HG02759 (cell line): ENCODE results near the gene RPL10.
"Not testable (repeated sequence)": the region's sequence is repeated elsewhere in the genome, so short reads cannot be mapped to it uniquely, and the experiment has no call there.

Experiments used
- ATAC-seq: cut with Tn5 transposase; IDR thresholded peaks from one replicate; pipeline ENCODE4 v1.9.1; 2021; ENCODE audit warnings: mild to moderate bottlenecking, moderate library complexity; ENCODE audit not compliant: unreplicated experiment

RPL10 gene

GRCh38 chrX:154399527-154400368 lies 1.6 kb downstream of the RPL10 start:
- no peak for ATAC-seq

GRCh38 chrX:154400369-154400817 lies 2.2 kb downstream of the RPL10 start:
- not testable (repeated sequence) for ATAC-seq

DNA sequence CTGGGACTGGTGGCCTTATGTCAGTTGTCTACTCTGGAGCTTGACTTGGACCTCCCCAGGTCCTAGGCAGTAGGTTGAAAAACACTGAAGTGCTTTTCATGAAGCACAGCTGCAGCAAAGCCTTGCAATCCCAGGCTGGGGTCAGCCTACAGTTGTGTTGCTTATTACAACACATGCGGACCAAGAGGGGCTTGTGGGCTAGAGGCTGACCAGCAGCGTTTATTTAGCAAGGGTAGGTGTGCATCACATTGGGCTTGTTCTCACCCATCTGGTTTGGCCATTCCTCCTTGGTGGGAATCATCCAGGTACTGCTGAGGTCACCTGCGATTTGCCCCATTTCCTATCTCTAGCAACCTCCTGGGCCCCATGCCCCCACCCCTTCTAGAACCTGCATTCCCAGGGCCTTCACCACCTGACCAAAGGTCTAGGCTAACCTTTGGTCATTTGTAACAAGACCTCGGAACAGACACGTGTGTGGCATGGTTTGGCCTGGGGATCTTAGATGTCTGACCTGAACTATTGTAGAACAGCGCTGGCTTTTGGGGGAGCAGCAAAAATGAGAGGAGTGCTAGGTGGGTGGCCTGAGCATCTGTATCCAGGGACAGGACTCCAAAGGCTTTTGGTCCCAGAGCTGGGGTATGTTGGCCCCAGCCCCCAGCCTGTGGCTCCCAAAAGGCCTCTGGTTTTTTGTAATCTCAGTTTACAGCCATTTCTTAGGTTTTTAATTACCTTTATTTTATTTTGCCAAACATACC lies 3.0 kb downstream of the RPL10 start:
- no peak for ATAC-seq

DNA sequence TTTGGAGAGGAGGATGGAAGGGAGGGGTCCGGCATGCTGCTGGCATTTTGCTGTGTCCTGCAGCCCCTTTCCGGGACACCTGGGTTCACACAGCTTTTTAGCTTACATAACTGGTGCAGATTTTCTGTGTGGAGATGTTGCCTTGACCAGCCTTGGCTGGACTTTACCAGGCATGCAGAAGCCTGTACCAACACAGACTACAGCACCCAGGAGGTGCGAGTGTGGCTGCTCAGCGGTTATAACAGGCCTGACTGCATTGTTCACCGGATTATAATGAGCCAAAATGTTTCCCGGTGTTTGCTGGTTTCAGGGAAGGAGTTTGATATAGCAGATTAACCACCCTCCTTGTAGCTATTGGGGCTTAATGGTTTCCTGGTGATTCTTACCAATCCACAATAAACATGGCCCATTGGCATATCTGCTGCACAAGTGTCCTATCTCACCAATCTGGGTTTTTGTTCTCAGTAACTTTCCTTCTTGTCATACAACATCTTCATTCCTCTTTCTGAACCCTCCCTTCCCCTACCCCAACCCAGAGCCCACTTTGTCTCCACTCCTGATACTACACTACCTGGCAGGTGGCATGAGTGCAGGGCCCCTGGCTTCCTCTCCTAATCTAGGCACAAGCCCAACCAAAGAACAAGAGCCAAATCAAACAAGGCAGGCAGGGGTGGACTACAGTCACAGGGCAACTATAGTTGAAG lies 3.9 kb downstream of the RPL10 start:
- no peak for ATAC-seq

- no peak for ATAC-seq
Observed at GRCh38 chrX:154402622-154403127, 4.5 kb downstream of the RPL10 start.

- ATAC-seq, result no peak
Observed at GRCh38 chrX:154403192-154403591, 5.0 kb downstream of the RPL10 start.

GRCh38 chrX:154403858-154404257 lies 5.7 kb downstream of the RPL10 start:
- ATAC-seq, result no peak

DNA sequence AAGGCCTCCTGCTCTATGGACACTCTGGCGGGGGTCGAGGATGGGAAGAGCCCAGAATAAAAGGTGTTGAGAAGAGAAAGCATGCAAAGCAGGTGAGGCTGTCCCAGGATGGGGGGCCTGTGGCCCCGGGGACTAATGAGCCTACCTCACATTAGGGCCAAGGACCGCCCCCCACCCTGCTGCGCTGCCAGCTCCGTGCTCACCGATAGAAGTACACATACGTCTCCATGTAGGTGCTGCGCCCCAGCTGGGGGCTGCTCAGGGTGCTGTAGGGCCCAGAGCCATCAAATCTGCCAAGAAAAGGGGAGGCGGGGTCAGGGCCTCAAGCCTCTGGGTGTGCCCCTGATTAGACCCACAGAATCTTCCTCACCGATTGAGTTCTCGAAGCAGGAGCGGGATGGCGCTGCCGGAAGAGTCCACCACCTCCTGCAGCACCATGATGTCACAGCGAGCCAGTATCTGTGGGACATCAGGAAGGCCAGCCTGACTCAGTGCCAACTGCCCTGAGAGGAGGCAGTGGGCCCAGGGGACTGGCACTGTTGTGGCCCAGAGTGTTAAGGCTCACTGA lies 6.5 kb downstream of the RPL10 start:
- ATAC-seq, result no peak

DNA sequence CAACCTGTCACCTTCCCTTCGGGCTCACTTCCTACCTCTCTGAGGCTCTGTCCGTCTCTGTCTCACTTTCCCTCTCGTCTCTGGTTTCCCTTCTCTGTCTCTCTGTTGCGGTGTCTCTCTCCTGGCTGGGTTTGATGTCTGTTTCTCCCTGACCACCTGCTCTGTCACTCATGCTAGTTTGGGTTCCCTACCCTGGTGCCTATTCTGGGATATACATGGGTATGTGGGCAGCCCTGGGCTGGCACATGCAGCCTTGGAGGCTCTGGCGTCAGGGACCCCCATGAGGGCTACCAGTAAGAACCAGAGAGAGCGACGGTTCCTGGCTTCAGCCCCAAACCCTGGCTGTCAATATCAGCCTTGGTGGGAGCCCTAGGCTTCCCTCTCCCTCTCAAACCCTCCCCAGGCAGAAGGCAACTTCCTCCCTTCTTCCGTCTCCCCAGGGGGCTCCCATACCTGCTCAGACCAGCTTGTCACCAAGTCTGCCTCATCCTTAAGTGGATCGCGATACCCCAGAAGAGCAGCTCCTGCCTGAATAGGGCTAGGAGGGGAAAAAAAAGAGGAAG lies 10.6 kb downstream of the RPL10 start:
- peak; percentile 4 for ATAC-seq

GRCh38 chrX:154409222-154409871 lies 11.2 kb downstream of the RPL10 start, which contains the start of gene DNASE1L1:
TSS of gene DNASE1L1 (minus strand) at chrX:154409254. CDS start at chrX:154405568, 3,686 bp downstream.
- ATAC-seq, result peak; percentile 54

- ATAC-seq, result peak; percentile 55
Observed at GRCh38 chrX:154411981-154412340, 13.8 kb downstream of the RPL10 start.

- ATAC-seq, result no peak
Observed at GRCh38 chrX:154412468-154412867, 14.3 kb downstream of the RPL10 start.

GRCh38 chrX:154413142-154413541 lies 15.0 kb downstream of the RPL10 start:
- ATAC-seq, result no peak

DNA sequence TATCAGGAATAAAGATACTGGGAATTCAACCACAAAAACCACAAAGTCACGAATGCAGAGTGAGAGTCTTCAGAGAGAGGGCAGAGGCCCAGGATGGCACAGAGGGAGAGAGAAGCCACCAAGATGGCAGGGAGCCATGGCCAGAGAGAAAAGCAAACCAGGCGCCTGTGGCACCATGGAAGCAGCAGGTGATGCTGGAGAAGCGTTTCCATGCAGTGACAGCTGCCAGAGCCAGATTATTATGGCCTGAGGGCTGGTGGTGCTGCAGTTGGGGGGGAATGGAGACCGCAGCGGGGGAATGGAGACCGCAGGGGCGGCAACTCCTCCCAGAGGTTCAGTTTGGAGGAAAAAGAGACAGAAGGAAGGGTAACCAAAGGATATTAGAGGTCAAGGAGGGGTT lies 19.0 kb downstream of the RPL10 start:
- ATAC-seq, result no peak

GRCh38 chrX:154419189-154419588 lies 21.0 kb downstream of the RPL10 start:
- no peak for ATAC-seq

GRCh38 chrX:154419688-154420401 lies 21.7 kb downstream of the RPL10 start:
- no peak for ATAC-seq

DNA sequence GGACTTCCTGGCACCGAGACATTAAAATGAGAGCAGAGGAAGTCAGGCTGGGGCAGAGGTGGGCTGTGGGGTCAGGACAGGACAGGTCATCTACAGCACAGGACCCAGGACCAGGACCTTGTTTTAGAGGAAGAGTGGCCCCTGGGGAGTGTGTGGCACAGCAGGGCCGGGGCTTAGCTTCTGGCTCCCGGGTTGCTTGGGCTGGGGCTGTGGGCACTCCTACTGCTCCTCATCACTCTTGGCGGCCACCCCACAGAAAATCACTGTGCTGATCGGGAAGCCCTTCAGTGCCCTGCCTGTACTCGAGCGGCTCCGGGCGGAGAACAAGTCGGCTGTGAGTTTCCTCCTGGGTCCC lies 22.2 kb downstream of the RPL10 start:
- no peak for ATAC-seq

DNA sequence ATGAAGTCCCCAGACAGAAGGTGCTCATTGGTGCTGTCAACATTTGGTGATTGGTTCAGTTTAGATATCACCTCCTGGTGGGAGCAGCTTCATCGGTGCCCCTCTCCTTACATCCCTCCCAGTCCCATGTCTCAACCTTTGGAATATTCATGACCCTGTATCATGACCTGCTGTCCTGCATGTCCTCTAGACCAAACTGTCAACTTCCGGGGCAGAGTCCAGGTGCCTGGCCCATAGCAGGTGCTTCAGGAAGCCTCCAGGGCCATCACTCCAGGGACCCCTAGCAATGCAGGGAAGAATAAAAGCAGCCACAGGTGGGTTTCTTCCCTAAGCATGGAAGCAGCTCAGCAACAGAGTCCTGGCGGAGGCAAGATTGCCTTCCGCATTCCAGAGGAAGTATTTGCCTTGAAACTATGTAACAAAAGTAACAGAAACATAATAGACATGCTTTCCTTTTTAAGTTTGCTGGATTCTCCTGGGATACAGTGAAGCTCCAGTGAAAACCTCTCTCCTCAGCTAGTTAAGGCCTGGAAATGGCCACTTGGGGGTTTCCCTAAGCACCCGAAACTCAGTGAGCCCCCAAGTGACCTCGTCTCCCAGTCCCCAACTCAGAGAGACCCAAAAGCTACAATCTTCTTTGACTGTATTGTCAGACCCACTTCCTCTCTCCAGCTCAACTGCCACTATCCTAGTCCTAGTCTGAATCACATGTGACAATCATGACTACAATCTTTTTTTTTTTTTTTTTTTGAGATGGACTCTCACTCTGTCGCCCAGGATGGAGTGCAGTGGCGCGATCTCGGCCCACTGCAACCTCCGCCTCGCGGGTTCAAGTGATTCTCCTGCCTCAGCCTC lies 29.0 kb downstream of the RPL10 start:
- no peak for ATAC-seq
